Bronchial epithelial cell (primary cell): ENCODE data around the gene RNASE9. TPM values are rescaled to one million over a fixed set of nuclear protein-coding genes. Genes with fewer than 3 reads are reported as not detected.

Experiments
- DNase-seq: peaks from one replicate; pipeline ENCODE4 v3.0.0-alpha.2; 2010; ENCODE audit warnings: low read depth
- FAIRE-seq: peaks from 2 replicates; lab custom pipeline; 2011; peaks lifted over from hg19 to GRCh38; lab: Jason Lieb, UNC
- H3K27me3 ChIP-seq: 2 replicates; pipeline ENCODE4 v1.5.1; 2011; ENCODE audit warnings: low read length; ENCODE audit not compliant: control insufficient read depth, insufficient read depth
- H3K36me3 ChIP-seq: 2 replicates; pipeline ENCODE4 v1.5.1; 2011; ENCODE audit warnings: low read length; ENCODE audit not compliant: control insufficient read depth, insufficient read depth
- H3K4me3 ChIP-seq: 2 replicates; pipeline ENCODE4 v1.5.1; 2011; ENCODE audit warnings: mild to moderate bottlenecking, low read depth, low read length, control low read depth
- CTCF ChIP-seq: IDR thresholded peaks from 2 replicates; pipeline ENCODE4 v1.5.1; 2011; ENCODE audit warnings: mild to moderate bottlenecking, moderate library complexity, low read length, control low read depth, inconsistent platforms; ENCODE audit not compliant: insufficient read depth, severe bottlenecking
- total RNA-seq: library from RNA; depleted of rRNA; stranded (reverse); fragments of >200 nt; gene quantifications from 2 replicates; pipeline ENCODE4 v1.2.1, GENCODE V29; 2014

Gene RNASE9
- total RNA-seq, 1 donor from 2014 or later = not detected

DNA sequence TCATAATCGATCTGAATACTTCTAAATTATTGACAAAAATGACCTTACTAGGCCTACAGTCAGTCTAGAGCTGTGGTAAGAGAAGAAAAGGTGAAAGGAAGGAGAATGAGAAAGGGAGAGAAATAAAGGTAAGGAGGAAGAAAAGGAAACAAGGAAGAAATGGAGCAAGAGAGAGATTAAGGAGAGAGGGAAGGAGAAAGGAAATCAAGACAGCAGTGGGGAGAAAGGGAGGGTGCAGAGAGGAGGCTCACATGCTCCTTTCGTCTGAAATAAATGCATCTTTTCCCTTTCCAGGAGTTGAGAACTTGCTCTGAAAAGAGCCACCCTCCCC, 3.7 kb downstream of the RNASE9 start:
- Histone ChIP-seq H3K36me3 (no peaks in the 10 kb centered on the region), H3K27me3 (no peaks in the 10 kb centered on the region), H3K4me3 (no peak overlapping the region)
- FAIRE-seq (no peak), DNase-seq (no peak)
- no peak for TF ChIP-seq CTCF

DNA sequence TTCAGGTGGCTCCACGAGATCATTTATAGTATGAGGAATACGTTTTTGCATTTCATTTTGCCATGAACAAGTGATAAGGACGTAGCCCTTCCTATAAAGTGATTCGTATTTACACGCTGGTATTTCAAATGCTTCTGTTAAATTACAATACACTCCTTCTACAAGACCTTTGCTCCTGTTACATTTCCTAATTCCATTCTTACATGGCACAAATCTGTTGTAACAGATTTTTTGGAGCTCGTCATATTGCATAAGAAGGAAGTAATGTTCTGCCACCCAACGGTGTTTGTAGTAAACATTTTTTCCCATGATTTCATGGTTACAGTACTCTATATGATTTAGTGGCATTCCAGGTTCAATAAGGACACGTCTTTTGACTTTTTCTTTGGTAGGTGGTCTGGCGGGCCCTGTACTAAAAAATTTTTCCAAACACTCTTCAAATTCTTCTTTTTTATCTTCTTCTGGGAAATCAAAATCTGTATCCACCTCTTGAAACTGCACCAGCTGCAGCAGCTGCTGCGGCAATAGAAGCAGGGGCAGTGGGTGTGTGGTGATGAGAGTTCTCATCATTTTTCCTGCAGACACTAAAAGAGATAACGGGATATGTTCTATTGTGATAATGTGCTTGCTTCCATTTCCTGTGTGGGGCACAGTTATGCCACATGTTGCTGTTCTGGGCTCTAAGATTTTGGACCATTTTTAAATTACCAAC, 4.2 kb downstream of the RNASE9 start:
- H3K36me3 ChIP-seq = no peaks in the 10 kb centered on the region
- FAIRE-seq (no peak), DNase-seq (peak; percentile 11)
- TF ChIP-seq CTCF = no peak
- no peaks in the 10 kb centered on the region for H3K27me3 ChIP-seq
- no peak overlapping the region for H3K4me3 ChIP-seq

DNA sequence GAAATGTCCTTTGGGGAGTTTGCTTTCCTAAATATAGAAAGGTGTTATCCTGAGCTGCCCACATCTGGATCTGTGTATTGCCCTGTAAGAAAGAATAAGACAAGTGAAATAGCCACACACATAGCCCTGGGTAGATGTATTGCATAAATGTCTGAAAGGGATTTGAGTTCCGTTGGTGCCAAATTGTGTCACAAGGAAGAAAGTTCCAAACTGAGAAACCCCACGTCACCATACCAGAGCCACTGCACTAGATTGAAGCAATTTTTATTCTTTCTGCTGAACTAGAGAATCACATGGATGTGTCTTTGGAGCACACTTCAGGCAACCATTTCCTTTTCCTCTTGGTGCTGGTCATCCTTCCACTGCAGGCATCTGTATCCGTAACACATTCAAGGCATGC, 5.0 kb downstream of the RNASE9 start:
- Histone ChIP-seq H3K36me3 (no peaks in the 10 kb centered on the region), H3K4me3 (no peak overlapping the region), H3K27me3 (no peaks in the 10 kb centered on the region)
- no peak for TF ChIP-seq CTCF
- peak; percentile 7 for FAIRE-seq
- no peak for DNase-seq

GRCh38 chr14:20553024-20553423, 7.8 kb downstream of the RNASE9 start:
- no peak for DNase-seq
- TF ChIP-seq CTCF = no peak
- Histone ChIP-seq H3K27me3 (no peaks in the 10 kb centered on the region), H3K36me3 (no peaks in the 10 kb centered on the region), H3K4me3 (no peak overlapping the region)
- no peak for FAIRE-seq

DNA sequence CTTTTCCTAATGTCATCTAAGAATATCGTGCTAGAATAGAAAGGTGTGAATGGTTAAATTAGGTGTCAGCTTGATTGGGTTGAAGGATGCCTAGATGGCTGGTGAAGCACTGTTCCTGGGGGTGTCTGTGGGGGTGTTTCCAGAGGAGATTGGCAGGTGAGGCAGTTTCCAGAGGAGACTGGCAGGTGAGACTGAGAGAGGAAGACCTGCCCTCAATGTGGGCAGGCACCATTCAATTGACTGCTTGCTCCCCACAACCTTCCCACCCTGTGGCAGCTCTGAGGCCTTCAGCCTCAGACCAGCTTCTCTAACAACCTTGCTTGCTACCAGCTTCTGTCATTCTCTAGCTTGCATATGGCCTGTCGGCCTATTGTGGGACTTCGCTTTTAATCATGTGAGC, 9.2 kb downstream of the RNASE9 start:
- FAIRE-seq (no peak), DNase-seq (no peak)
- no peak for TF ChIP-seq CTCF

GRCh38 chr14:20550926-20551325, 9.9 kb downstream of the RNASE9 start:
- no peaks in the 10 kb centered on the region for H3K36me3 ChIP-seq
- TF ChIP-seq CTCF = no peak
- H3K4me3 ChIP-seq = no peak overlapping the region
- peaks cover 2% of the 10 kb centered on the region for H3K27me3 ChIP-seq
- no peak for FAIRE-seq
- peak; percentile 23 for DNase-seq

More for the DNA sequence above, 9.2 kb downstream of the RNASE9 start:
- Histone ChIP-seq H3K36me3 (no peaks in the 10 kb centered on the region), H3K27me3 (peaks cover 2% of the 10 kb centered on the region), H3K4me3 (no peak overlapping the region)
